Measurements from ENCODE around the gene FAM186B.

Gene FAM186B

DNA sequence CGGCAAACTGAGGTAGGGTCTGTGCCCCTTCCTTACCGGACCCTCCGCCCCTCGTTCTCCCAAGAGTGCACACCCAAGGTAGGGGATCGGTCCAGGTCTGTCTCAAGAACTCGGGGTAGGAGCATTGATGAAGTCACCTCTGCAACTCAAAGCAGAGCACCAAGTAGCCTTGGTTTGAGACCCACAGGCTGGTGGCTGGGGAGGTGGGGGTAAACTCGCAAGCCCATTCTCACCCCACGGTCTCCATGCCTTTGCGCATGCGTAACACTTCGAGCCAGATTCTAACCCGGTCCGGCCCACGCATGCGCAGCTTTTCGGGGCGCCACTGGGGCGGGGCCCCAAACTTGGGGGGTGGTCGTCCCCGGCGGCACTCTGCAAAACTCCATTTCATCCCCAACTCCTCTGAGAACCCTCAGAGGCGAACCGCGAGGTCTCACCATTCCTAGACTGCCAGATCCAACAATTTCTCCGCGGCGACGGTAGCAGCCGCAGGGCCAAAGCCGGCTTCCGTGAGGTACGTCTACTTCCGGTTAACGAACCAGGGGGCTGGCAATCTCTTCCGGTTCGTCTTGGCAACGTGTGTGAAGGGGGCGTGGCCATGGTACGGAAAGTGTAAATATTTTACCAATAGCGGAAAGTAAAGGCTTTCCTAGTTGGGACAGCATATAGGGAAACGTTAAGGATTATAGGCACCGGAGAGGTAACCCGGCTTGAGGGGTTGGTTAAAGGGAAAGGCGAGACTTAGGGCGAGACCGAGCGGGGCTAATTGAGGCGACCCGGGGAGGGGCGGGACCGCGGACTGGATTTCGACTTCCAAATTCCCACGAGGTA lies 37.6 kb downstream of the FAM186B start, which contains the start of gene MCRS1:
TSS of gene MCRS1 (minus strand) at position 532 of the 831 bp plus-strand sequence. CDS start 1,411 bp downstream, outside the sequence.
- DNase-seq (ENCODE audit: low spot score), result peak; percentile 94

GRCh38 chr12:49567302-49567610 lies 38.2 kb downstream of the FAM186B start:
- DNase-seq (ENCODE audit: low spot score), result no peak

- no peak for DNase-seq (ENCODE audit: low spot score)
These were observed 39.1 kb downstream of the FAM186B start for GRCh38 chr12:49566361-49566760.

DNA sequence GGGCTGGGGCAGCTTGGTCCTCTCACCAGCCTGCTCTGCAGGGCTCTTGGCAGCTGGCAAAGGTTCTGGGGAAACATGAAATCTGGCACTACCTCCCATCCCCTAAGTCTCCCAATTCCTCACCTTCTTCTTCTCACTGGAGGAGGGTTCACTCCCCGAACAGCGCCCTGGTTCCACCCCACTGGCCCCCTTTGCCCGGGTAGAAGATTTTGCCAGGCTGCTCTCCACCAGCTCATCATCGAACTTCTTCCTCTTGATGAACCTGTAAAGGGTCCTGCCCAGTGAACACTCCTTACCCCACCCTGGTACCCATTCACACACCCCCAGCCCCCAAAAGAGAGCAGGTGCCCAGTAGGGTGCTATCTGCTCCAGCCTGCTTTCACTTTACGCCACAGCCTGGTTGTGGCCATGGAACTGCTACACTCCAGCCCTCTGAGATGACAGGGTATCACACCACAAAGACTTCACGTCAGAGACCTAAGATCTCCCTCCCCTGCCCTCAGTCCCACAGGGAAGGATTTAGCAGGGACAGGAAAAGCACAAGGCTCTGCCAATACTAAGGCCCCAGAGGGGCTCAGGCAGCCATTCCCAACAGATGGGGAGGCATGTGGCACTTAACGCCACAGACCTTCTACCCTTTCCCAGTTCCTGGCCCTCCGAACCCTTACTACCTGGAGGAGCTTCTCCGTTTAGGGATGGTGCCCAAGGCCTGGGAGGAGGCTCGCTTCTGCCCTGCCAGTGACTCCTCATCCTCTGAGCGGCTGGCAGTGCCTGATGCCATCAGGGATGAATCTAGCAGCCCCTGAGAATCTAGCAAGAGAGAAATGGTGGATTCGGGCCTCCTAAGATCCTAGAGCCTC lies 39.8 kb downstream of the FAM186B start:
- DNase-seq (ENCODE audit: low spot score), result no peak

DNA sequence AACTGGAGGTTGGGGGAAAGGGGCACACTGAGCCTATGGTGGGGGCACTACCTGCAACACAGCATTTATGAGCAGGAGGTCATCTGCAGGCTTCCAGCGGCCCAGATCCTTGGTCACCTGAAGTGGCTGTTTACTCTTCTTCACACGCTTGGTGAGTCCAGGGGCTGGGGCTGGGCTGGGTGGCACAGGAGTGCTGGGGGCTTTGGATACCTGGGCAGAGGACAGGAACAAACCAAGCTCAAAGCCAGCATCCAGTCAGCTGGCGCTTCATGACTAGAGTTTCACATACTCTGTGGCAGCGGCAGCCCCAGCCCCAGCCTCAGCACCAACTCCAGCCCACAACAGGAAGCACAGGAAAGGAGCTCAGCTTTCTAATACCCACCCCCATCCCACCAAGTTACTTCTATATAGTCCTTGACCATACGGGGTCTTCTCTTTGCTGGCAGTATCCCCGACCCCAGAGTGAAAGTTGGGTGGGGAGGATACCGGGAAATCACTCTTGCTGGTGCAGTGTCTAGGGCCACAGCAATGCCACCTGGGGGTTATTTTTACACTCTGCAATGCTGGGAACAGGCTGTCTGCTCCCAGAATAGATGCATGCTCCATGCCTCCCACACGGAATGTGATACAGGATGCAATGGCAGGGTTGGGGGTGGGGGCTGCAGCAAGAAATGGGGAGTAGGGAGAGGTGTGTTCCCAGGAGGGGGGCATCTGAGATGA lies 40.6 kb downstream of the FAM186B start:
- DNase-seq (ENCODE audit: low spot score), result peak; percentile 62

GRCh38 chr12:49563951-49564685 lies 41.3 kb downstream of the FAM186B start:
- DNase-seq (ENCODE audit: low spot score), result no peak

DNA sequence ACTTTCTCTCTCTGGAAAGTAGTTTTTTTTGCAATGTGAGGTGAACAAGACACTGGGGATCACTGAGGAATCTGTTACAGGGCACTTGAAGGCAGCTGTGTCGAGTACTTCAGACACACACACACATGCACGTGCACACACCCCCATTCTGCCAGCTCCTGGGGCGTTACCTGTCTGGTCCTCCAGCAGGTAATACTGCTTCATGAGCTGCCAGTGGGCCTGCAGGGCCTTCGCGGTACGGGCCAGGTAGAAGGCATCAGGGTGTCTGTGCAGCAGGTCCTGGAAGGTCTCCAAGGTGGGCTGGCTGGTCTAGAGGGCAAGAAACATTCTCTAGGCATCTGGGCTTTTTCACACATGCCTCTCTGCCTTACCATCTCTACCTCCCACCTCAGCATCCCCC lies 42.6 kb downstream of the FAM186B start:
- no peak for DNase-seq (ENCODE audit: low spot score)

- DNase-seq (ENCODE audit: low spot score), result no peak
These were observed 43.2 kb downstream of the FAM186B start for GRCh38 chr12:49562233-49562632.

- DNase-seq (ENCODE audit: low spot score), result no peak
These were observed 44.7 kb downstream of the FAM186B start for GRCh38 chr12:49560695-49561094.

DNA sequence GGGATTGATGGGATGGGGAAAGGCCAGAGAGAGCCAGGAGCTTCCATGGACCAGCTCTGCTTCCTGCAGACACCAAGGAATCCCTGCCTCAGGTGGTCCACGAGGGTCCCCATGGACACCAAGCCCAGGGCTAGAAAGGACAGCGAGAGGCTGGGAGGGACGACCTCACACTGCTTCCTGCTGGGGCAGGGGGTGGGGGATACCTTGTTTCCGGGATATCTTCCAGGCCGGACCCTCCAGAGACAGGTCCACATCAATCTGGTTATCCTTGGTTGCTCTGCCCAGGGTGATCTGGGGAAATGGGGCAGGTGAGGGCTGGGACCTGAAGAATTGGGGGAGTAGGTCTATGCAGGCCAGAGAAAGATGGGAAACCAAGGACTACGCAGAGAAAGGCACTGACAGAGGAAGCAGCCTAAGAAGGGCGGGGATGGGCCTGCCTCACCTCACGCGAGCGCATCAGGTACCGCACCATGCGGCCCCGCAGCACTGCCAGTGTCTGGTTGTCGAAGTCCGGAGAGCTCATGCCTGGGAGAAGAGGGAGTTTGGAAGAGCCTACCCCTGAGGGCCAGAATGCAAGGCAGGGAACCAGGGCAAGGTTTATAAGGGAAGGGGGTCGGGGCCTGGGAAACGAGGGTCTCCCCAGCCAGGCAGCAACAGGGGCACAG lies 46.3 kb downstream of the FAM186B start:
- DNase-seq (ENCODE audit: low spot score), result no peak

GRCh38 chr12:49558526-49558925 lies 46.9 kb downstream of the FAM186B start:
- no peak for DNase-seq (ENCODE audit: low spot score)

GRCh38 chr12:49557917-49558215 lies 47.6 kb downstream of the FAM186B start:
- no peak for DNase-seq (ENCODE audit: low spot score)

DNA sequence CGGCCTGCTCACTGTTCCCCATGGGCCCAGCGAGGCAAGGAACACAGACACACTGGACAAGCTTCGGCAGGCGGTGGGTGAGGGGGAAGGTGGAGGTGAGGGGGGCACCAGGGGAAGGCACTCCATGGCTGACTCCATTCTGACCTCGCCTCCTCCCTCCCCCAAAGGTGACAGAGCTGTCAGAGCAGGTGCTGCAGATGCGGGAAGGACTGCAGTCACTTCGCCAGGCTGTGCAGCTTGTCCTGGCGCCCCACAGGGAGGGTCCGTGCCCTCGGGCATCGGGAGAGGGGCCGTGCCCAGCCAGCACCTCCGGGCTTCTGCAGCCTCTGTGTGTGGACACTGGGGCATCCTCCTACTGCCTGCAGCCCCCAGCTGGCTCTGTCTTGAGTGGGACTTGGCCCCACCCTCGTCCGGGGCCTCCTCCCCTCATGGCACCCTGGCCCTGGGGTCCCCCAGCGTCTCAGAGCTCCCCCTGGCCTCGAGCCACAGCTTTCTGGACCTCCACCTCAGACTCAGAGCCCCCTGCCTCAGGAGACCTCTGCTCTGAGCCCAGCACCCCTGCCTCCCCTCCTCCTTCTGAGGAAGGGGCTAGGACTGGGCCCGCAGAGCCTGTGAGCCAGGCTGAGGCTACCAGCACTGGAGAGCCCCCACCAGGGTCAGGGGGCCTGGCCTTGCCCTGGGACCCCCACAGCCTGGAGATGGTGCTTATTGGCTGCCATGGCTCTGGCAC lies 48.1 kb downstream of the FAM186B start:
- no peak for DNase-seq (ENCODE audit: low spot score)

GRCh38 chr12:49556391-49557186 lies 48.9 kb downstream of the FAM186B start:
- DNase-seq (ENCODE audit: low spot score), result no peak

GRCh38 chr12:49555631-49556390 lies 49.6 kb downstream of the FAM186B start:
- DNase-seq (ENCODE audit: low spot score), result no peak

- no peak for DNase-seq (ENCODE audit: low spot score)
These were observed 51.2 kb downstream of the FAM186B start for GRCh38 chr12:49554266-49554665.

DNA sequence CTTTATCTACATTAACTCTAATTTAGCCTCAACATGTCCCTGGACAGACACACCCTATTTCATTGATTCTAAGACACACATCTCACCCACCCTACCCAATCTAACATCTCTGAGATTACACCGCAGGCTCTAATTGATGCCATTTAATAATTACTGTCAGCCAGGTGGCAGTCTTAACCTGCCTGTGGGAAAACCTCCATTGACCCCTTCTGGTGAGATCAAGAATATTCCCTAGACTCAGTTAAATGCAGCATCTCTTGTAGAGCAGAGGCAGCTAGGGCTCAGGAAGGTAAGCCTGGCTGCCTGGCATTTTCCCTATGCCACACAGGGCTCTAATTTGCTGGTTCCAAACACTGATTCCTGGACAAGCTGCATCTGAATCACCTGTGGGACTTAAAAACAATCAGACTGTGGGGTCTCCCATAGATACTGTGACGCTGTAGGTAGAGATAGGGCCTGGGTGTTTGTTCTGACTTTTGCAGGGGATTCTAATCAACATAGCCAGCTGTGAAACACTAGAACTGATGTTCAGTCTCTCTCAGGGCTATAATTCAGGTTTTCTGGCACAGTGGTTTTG lies 51.8 kb downstream of the FAM186B start:
- no peak for DNase-seq (ENCODE audit: low spot score)

DNA sequence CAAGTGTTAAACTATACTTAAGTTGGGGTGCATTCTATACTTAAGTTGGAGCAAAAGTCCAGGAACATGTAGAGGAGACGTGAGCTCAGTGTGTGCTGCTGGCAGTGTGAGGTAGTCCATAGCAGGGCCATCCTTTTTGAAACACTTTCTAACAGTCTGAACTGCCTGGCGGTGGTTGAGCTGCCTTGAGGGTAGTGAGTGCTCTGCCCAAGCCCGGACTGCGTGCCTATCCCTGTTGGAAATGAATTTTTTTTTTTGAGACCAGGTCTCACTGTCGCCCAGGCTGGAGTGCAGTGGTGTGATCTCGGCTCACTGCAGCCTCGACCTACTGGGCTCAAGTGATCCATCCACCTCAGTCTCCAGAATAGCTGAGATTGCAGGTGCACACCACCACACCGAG lies 52.5 kb downstream of the FAM186B start:
- DNase-seq (ENCODE audit: low spot score), result no peak

DNA sequence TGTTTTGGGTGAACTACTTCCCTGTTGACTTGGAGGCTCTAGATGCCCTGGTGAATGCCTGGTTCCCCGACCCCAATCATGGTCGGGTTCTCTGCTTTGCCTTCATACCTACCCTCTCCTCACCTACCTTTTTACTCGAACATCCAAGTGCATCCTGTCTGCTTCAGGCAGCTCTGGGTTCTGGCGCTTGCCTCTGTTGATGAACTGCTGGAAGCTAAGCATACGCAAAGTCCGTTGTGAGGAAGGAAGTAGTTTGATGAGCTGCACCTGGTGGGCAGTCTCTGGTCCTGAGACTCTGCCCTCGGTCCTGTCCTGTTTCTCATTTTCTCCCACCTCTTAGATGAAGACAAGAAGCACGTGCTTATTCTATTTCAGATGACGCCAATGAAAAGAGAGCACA lies 53.0 kb downstream of the FAM186B start:
- DNase-seq (ENCODE audit: low spot score), result no peak

All from Ammon's horn (tissue), 1 donor.